NT2/D1 (cell line): ENCODE data around the gene ME1.

Source experiments
- DNase-seq: peaks from one replicate; pipeline ENCODE4 v3.0.0-alpha.2; 2011; ENCODE audit warnings: low read depth, low spot score
- H3K27me3 ChIP-seq: 2 replicates; pipeline ENCODE4 v1.6.0; 2011; ENCODE audit warnings: mild to moderate bottlenecking; ENCODE audit not compliant: insufficient read length, insufficient read depth
- H3K36me3 ChIP-seq: 2 replicates; pipeline ENCODE4 v1.6.1; 2011; ENCODE audit warnings: mild to moderate bottlenecking, low read length, mixed read lengths; ENCODE audit not compliant: insufficient read depth, insufficient read length
- H3K4me1 ChIP-seq: 2 replicates; pipeline ENCODE4 v1.5.1; 2011; ENCODE audit not compliant: insufficient read depth, insufficient read length
- H3K4me3 ChIP-seq: 2 replicates; pipeline ENCODE4 v1.5.1; 2011; ENCODE audit warnings: low read depth; ENCODE audit not compliant: insufficient read length
- H3K9ac ChIP-seq: 2 replicates; pipeline ENCODE4 v1.6.0; 2011; ENCODE audit warnings: low read depth; ENCODE audit not compliant: insufficient read length
- H3K9me3 ChIP-seq: 2 replicates; pipeline ENCODE4 v1.5.1; 2011; ENCODE audit warnings: mild to moderate bottlenecking, low read length; ENCODE audit not compliant: insufficient read depth
- SUZ12 ChIP-seq: IDR thresholded peaks from 2 replicates; pipeline ENCODE4 v1.6.1; 2011; ENCODE audit not compliant: insufficient read length, insufficient read depth; ENCODE audit errors: extremely low read depth
- YY1 ChIP-seq: IDR thresholded peaks from 2 replicates; pipeline ENCODE4 v1.6.1; 2011; ENCODE audit not compliant: insufficient read length, insufficient read depth
- ZNF274 ChIP-seq: IDR thresholded peaks from 2 replicates; pipeline ENCODE4 v1.6.1; 2011; ENCODE audit warnings: mild to moderate bottlenecking, low read depth, low read length

Gene ME1

GRCh38 chr6:83183082-83183828, 247.6 kb downstream of the ME1 start:
- peaks cover 81% of the 10 kb centered on the region for H3K36me3 ChIP-seq
- no peaks in the 10 kb centered on the region for H3K4me1 ChIP-seq
- H3K9me3 ChIP-seq = no peaks in the 10 kb centered on the region
- H3K27me3 ChIP-seq = no peaks in the 10 kb centered on the region
- no peak overlapping the region for H3K9ac ChIP-seq
- DNase-seq = no peak
- no peak overlapping the region for H3K4me3 ChIP-seq
- TF ChIP-seq YY1 = no peak
- TF ChIP-seq SUZ12 = no peak
- TF ChIP-seq ZNF274 = no peak

DNA sequence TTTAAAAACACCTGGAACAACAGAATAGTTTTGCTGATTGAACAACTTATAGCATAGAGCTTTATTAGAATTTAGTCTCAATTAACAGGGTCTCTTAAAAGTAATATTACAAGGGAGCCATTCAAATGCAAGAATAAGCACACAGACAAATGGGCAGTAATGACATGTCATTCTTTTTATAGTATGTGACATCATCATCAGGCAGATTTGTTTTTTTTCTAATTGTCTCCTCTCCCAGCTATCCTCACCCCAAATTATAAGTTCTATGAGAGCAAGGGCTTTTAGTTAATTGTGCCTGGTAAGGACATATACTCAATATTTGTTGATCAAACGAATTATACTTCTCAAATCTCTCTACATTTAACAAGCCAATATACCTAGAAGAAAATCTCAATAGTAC, 248.7 kb downstream of the ME1 start:
- Histone ChIP-seq H3K27me3 (no peaks in the 10 kb centered on the region), H3K4me3 (no peak overlapping the region), H3K9me3 (no peaks in the 10 kb centered on the region), H3K36me3 (peaks cover 86% of the 10 kb centered on the region), H3K4me1 (no peaks in the 10 kb centered on the region), H3K9ac (no peak overlapping the region)
- TF ChIP-seq SUZ12 (no peak), YY1 (no peak), ZNF274 (no peak)
- no peak for DNase-seq

- Histone ChIP-seq H3K4me1 (no peaks in the 10 kb centered on the region), H3K27me3 (no peaks in the 10 kb centered on the region), H3K9me3 (no peaks in the 10 kb centered on the region), H3K9ac (no peak overlapping the region), H3K4me3 (no peak overlapping the region), H3K36me3 (peaks cover 84% of the 10 kb centered on the region)
- TF ChIP-seq SUZ12 (no peak), ZNF274 (no peak), YY1 (no peak)
- DNase-seq = no peak
Measured at GRCh38 chr6:83180426-83180950, 250.4 kb downstream of the ME1 start.

DNA sequence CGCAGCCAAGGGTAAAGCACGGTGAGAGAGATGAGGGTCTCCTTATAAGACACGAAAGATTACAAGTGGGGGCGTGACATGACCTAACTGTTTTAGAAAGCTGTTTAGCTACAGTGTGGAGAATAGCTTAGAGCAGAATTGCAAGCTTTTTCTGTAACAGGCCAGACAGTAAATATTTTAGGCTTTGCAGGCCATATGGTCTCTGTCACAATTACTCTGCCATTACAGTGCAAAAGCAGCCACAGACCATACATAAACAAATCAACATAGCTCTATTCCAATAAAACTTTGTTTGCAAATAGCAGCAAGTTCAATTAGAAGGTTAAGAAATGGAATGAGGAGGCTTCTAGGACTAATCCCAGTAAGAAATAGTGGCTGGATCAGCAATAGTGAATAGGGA, 254.6 kb downstream of the ME1 start:
- Histone ChIP-seq H3K9me3 (no peaks in the 10 kb centered on the region), H3K9ac (no peak overlapping the region), H3K4me1 (no peaks in the 10 kb centered on the region), H3K27me3 (no peaks in the 10 kb centered on the region), H3K4me3 (no peak overlapping the region), H3K36me3 (peaks cover 78% of the 10 kb centered on the region)
- TF ChIP-seq YY1 (no peak), ZNF274 (no peak), SUZ12 (no peak)
- no peak for DNase-seq

- no peak overlapping the region for H3K9ac ChIP-seq
- no peaks in the 10 kb centered on the region for H3K27me3 ChIP-seq
- TF ChIP-seq YY1 = no peak
- no peak for TF ChIP-seq SUZ12
- no peak for TF ChIP-seq ZNF274
- H3K4me1 ChIP-seq = no peaks in the 10 kb centered on the region
- no peak for DNase-seq
- H3K9me3 ChIP-seq = no peaks in the 10 kb centered on the region
- H3K4me3 ChIP-seq = no peak overlapping the region
- H3K36me3 ChIP-seq = peaks cover 82% of the 10 kb centered on the region
Measured at GRCh38 chr6:83169511-83169910, 261.3 kb downstream of the ME1 start.

DNA sequence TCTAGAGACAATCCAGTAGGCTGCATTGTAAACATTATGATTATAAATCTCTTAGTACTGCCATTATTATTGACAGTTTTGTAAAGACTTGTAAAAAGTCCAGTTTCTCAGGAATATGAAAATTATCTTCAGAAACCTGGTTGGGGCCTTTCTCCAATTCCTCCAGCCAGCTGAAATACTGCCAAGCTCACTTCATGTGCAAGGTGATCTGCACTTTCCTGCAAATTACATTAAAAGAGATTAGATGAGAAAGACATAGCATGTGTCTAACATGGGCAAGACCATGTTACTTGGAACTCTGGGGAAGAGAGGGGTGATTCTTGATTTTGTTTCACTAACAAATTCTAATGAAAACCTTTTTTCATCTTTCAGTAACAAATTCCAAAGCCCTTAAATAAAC, 261.7 kb downstream of the ME1 start:
- DNase-seq = no peak
- Histone ChIP-seq H3K36me3 (peaks cover 78% of the 10 kb centered on the region), H3K4me1 (no peaks in the 10 kb centered on the region), H3K9ac (no peak overlapping the region), H3K27me3 (no peaks in the 10 kb centered on the region), H3K4me3 (no peak overlapping the region), H3K9me3 (no peaks in the 10 kb centered on the region)
- no peak for TF ChIP-seq YY1
- TF ChIP-seq SUZ12 = no peak
- TF ChIP-seq ZNF274 = no peak

DNA sequence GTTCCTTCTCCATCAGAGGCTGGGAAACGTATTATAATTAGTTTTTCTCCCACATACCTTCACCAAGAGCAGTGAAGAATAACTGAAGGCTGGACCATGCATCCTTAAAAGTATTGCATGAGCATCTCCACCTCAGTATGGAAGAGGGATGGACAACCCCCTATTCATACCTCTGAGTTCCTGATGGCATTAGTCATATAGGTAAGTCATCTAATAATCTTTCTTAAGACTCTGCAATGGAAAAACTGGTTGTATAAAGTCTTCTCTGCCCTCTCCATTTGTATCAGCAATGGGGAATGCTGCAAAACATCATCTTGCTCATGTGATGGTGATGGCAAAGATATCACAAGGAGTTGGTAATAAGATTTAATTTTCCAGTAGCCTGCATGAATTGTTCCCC, 262.3 kb downstream of the ME1 start:
- H3K27me3 ChIP-seq = no peaks in the 10 kb centered on the region
- no peak for DNase-seq
- no peak overlapping the region for H3K9ac ChIP-seq
- TF ChIP-seq SUZ12 (no peak), YY1 (no peak), ZNF274 (no peak)
- peaks cover 77% of the 10 kb centered on the region for H3K36me3 ChIP-seq
- H3K4me3 ChIP-seq = no peak overlapping the region
- H3K9me3 ChIP-seq = no peaks in the 10 kb centered on the region
- no peaks in the 10 kb centered on the region for H3K4me1 ChIP-seq
